ENCODE measurements around the gene MYO18A. TPM values are rescaled to one million over a fixed set of nuclear protein-coding genes. Genes with fewer than 3 reads are reported as not detected.
A peak's percentile ranks its signal among the peaks of the same experiment; 100 is the strongest.
"Not testable (repeated sequence)": the region's sequence is repeated elsewhere in the genome, so short reads cannot be mapped to it uniquely, and the experiment has no call there.

Gene MYO18A
- total RNA-seq, result 10 to 100 TPM; 49.5 to 51.2 TPM

- Mint-ChIP-seq H3K9me3 (no peaks in the 10 kb centered on the region), H3K27me3 (ENCODE audit: low read depth) (peaks cover 11% of the 10 kb centered on the region), H3K27ac (no peak within 1 kb of the TSS), H3K4me3 (peak within 1 kb of the TSS; percentile 62 to 71), H3K36me3 (ENCODE audit: insufficient read depth in 2 of 2) (peaks cover 0 to 2% of the 10 kb centered on the region in 2 donors), H3K4me1 (ENCODE audit: low read depth) (peaks cover 38% of the 10 kb centered on the region)
- DNase-seq (peak; percentile 87 to 89), ATAC-seq (replicated peaks in 1 of 2) (peak; percentile 93 to 95)
These were observed at the start of gene MYO18A for GRCh38 chr17:29180034-29180787. Gene MYO18A (minus strand): TSS chr17:29180398. CDS start chr17:29166940, 13,458 bp downstream.

GRCh38 chr17:29225396-29225795, 45.2 kb upstream of the MYO18A start:
- Mint-ChIP-seq H3K4me1 (ENCODE audit: low read depth) (peaks cover 10% of the 10 kb centered on the region), H3K9me3 (no peaks in the 10 kb centered on the region), H3K4me3 (no peak overlapping the region), H3K27ac (no peak overlapping the region), H3K36me3 (ENCODE audit: insufficient read depth in 2 of 2) (no peaks in the 10 kb centered on the region), H3K27me3 (ENCODE audit: low read depth) (no peaks in the 10 kb centered on the region)
- DNase-seq, result no peak
- no peak for ATAC-seq (replicated peaks in 1 of 2)

GRCh38 chr17:29221338-29221737, 41.1 kb upstream of the MYO18A start:
- H3K36me3 Mint-ChIP-seq (ENCODE audit: insufficient read depth in 2 of 2); H3K27me3 Mint-ChIP-seq (ENCODE audit: low read depth); H3K4me3 Mint-ChIP-seq; DNase-seq; H3K9me3 Mint-ChIP-seq; ATAC-seq (replicated peaks in 1 of 2); H3K27ac Mint-ChIP-seq: not testable (repeated sequence)
- H3K4me1 Mint-ChIP-seq (ENCODE audit: low read depth), result peaks cover 19% of the 10 kb centered on the region

GRCh38 chr17:29219378-29220047, 39.3 kb upstream of the MYO18A start:
- ATAC-seq (replicated peaks in 1 of 2) (peak; percentile 91 to 92), DNase-seq (peak; percentile 77 to 78)
- Mint-ChIP-seq H3K27me3 (ENCODE audit: low read depth) (no peaks in the 10 kb centered on the region), H3K36me3 (ENCODE audit: insufficient read depth in 2 of 2) (no peaks in the 10 kb centered on the region), H3K27ac (no peak overlapping the region), H3K9me3 (no peaks in the 10 kb centered on the region), H3K4me1 (ENCODE audit: low read depth) (peaks cover 9% of the 10 kb centered on the region), H3K4me3 (no peak overlapping the region)

GRCh38 chr17:29216856-29217255, 36.7 kb upstream of the MYO18A start:
- Mint-ChIP-seq H3K27me3 (ENCODE audit: low read depth) (no peaks in the 10 kb centered on the region), H3K27ac (no peak overlapping the region), H3K36me3 (ENCODE audit: insufficient read depth in 2 of 2) (no peaks in the 10 kb centered on the region), H3K4me1 (ENCODE audit: low read depth) (peaks cover 9% of the 10 kb centered on the region), H3K4me3 (no peak overlapping the region), H3K9me3 (no peaks in the 10 kb centered on the region)
- no peak for DNase-seq
- no peak for ATAC-seq (replicated peaks in 1 of 2)

GRCh38 chr17:29216181-29216580, 36.0 kb upstream of the MYO18A start:
- no peak for DNase-seq
- peaks cover 9% of the 10 kb centered on the region for H3K4me1 Mint-ChIP-seq (ENCODE audit: low read depth)
- no peak overlapping the region for H3K4me3 Mint-ChIP-seq
- no peak overlapping the region for H3K27ac Mint-ChIP-seq
- no peak for ATAC-seq (replicated peaks in 1 of 2)
- H3K36me3 Mint-ChIP-seq (ENCODE audit: insufficient read depth in 2 of 2), result no peaks in the 10 kb centered on the region
- H3K27me3 Mint-ChIP-seq (ENCODE audit: low read depth), result no peaks in the 10 kb centered on the region
- no peaks in the 10 kb centered on the region for H3K9me3 Mint-ChIP-seq

GRCh38 chr17:29215717-29216116, 35.5 kb upstream of the MYO18A start:
- no peak for DNase-seq
- Mint-ChIP-seq H3K4me1 (ENCODE audit: low read depth) (peaks cover 9% of the 10 kb centered on the region), H3K9me3 (no peaks in the 10 kb centered on the region), H3K27ac (no peak overlapping the region), H3K4me3 (no peak overlapping the region), H3K36me3 (ENCODE audit: insufficient read depth in 2 of 2) (no peaks in the 10 kb centered on the region), H3K27me3 (ENCODE audit: low read depth) (no peaks in the 10 kb centered on the region)
- ATAC-seq (replicated peaks in 1 of 2), result no peak

- Mint-ChIP-seq H3K27ac (no peak overlapping the region), H3K4me1 (ENCODE audit: low read depth) (peaks cover 9% of the 10 kb centered on the region), H3K27me3 (ENCODE audit: low read depth) (no peaks in the 10 kb centered on the region), H3K4me3 (no peak overlapping the region), H3K9me3 (no peaks in the 10 kb centered on the region), H3K36me3 (ENCODE audit: insufficient read depth in 2 of 2) (no peaks in the 10 kb centered on the region)
- ATAC-seq (replicated peaks in 1 of 2) (no peak), DNase-seq (no peak)
These were observed 35.0 kb upstream of the MYO18A start for GRCh38 chr17:29215174-29215573.

GRCh38 chr17:29214215-29215146, 34.3 kb upstream of the MYO18A start:
- no peaks in the 10 kb centered on the region for H3K9me3 Mint-ChIP-seq
- no peak for DNase-seq
- ATAC-seq (replicated peaks in 1 of 2), result no peak
- no peak overlapping the region for H3K27ac Mint-ChIP-seq
- peaks cover 4% of the 10 kb centered on the region for H3K4me1 Mint-ChIP-seq (ENCODE audit: low read depth)
- H3K36me3 Mint-ChIP-seq (ENCODE audit: insufficient read depth in 2 of 2), result no peaks in the 10 kb centered on the region
- H3K4me3 Mint-ChIP-seq, result no peak overlapping the region
- H3K27me3 Mint-ChIP-seq (ENCODE audit: low read depth), result no peaks in the 10 kb centered on the region

- DNase-seq (no peak), ATAC-seq (replicated peaks in 1 of 2) (no peak)
- no peaks in the 10 kb centered on the region for H3K9me3 Mint-ChIP-seq
- no peaks in the 10 kb centered on the region for H3K27me3 Mint-ChIP-seq (ENCODE audit: low read depth)
- H3K4me3 Mint-ChIP-seq, result no peak overlapping the region
- no peak overlapping the region for H3K27ac Mint-ChIP-seq
- H3K36me3 Mint-ChIP-seq (ENCODE audit: insufficient read depth in 2 of 2), result no peaks in the 10 kb centered on the region
- H3K4me1 Mint-ChIP-seq (ENCODE audit: low read depth), result no peaks in the 10 kb centered on the region
These were observed 32.5 kb upstream of the MYO18A start for GRCh38 chr17:29212681-29213121.

GRCh38 chr17:29212094-29212631, 32.0 kb upstream of the MYO18A start:
- no peak overlapping the region for H3K4me3 Mint-ChIP-seq
- H3K27me3 Mint-ChIP-seq (ENCODE audit: low read depth), result no peaks in the 10 kb centered on the region
- H3K9me3 Mint-ChIP-seq, result no peaks in the 10 kb centered on the region
- no peak overlapping the region for H3K27ac Mint-ChIP-seq
- H3K36me3 Mint-ChIP-seq (ENCODE audit: insufficient read depth in 2 of 2), result no peaks in the 10 kb centered on the region
- H3K4me1 Mint-ChIP-seq (ENCODE audit: low read depth), result no peaks in the 10 kb centered on the region
- no peak for ATAC-seq (replicated peaks in 1 of 2)
- no peak for DNase-seq

- Mint-ChIP-seq H3K27ac (no peak overlapping the region), H3K9me3 (no peaks in the 10 kb centered on the region), H3K36me3 (ENCODE audit: insufficient read depth in 2 of 2) (no peaks in the 10 kb centered on the region), H3K4me1 (ENCODE audit: low read depth) (no peaks in the 10 kb centered on the region), H3K27me3 (ENCODE audit: low read depth) (no peaks in the 10 kb centered on the region), H3K4me3 (no peak overlapping the region)
- DNase-seq (no peak), ATAC-seq (replicated peaks in 1 of 2) (no peak)
These were observed 30.7 kb upstream of the MYO18A start for GRCh38 chr17:29210879-29211278.

- Mint-ChIP-seq H3K4me1 (ENCODE audit: low read depth) (no peaks in the 10 kb centered on the region), H3K27me3 (ENCODE audit: low read depth) (peaks cover 2% of the 10 kb centered on the region), H3K9me3 (no peaks in the 10 kb centered on the region), H3K36me3 (ENCODE audit: insufficient read depth in 2 of 2) (no peaks in the 10 kb centered on the region), H3K4me3 (no peak overlapping the region), H3K27ac (no peak overlapping the region)
- DNase-seq, result no peak
- ATAC-seq (replicated peaks in 1 of 2), result no peak
These were observed 28.9 kb upstream of the MYO18A start for GRCh38 chr17:29209073-29209472.
